HFFc6 (cell line): ENCODE measurements around the gene CTDSPL2. TPM values are rescaled to one million over a fixed set of nuclear protein-coding genes. Genes with fewer than 3 reads are reported as not detected.
"Not testable (repeated sequence)": the region's sequence is repeated elsewhere in the genome, so short reads cannot be mapped to it uniquely, and the experiment has no call there.

Source experiments
- DNase-seq: peaks from one replicate; pipeline ENCODE4 v3.0.0-alpha.2; 2018
- H3K27ac Mint-ChIP-seq: 2 replicates; pipeline ENCODE4 v1.8.0; 2020; ENCODE audit warnings: mild to moderate bottlenecking, mixed read lengths
- H3K27me3 Mint-ChIP-seq: 2 replicates; pipeline ENCODE4 v1.8.0; 2021; ENCODE audit warnings: mild to moderate bottlenecking, moderate library complexity, mixed read lengths; ENCODE audit not compliant: insufficient read depth
- H3K36me3 Mint-ChIP-seq: 2 replicates; pipeline ENCODE4 v1.8.0; 2021; ENCODE audit warnings: low read depth, mixed read lengths
- H3K4me1 Mint-ChIP-seq: 2 replicates; pipeline ENCODE4 v1.8.0; 2020; ENCODE audit warnings: low read depth, mixed read lengths
- H3K4me3 Mint-ChIP-seq: 2 replicates; pipeline ENCODE4 v1.8.0; 2020; ENCODE audit warnings: mild to moderate bottlenecking, moderate library complexity, mixed read lengths
- H3K9me3 Mint-ChIP-seq: 2 replicates; pipeline ENCODE4 v1.8.0; 2020; ENCODE audit warnings: mild to moderate bottlenecking, mixed read lengths
- total RNA-seq, 6 experiments: library from RNA; stranded (reverse); fragmentation: NEBNext Ultra II Directional; extraction: Animal tissue kit (Norgen Biotek cat#: 25700); gene quantifications; 2 replicates in 1 of 6; 3 replicates in 5 of 6; pipeline ENCODE4 v1.2.3, GENCODE V29; 2021
- TF ChIP-seq, protein P1 (sequence below): fragments of 200-600 bp; sonication (generic); IDR thresholded peaks from 2 replicates; pipeline ENCODE4 v1.5.0; 2021; ENCODE audit warnings: antibody characterized with exemption, mild to moderate bottlenecking

The CTDSPL2 gene
- total RNA-seq, 6 experiments from 2014 or later, result 19.8 to 32.7 (median 30.6) TPM

DNA sequence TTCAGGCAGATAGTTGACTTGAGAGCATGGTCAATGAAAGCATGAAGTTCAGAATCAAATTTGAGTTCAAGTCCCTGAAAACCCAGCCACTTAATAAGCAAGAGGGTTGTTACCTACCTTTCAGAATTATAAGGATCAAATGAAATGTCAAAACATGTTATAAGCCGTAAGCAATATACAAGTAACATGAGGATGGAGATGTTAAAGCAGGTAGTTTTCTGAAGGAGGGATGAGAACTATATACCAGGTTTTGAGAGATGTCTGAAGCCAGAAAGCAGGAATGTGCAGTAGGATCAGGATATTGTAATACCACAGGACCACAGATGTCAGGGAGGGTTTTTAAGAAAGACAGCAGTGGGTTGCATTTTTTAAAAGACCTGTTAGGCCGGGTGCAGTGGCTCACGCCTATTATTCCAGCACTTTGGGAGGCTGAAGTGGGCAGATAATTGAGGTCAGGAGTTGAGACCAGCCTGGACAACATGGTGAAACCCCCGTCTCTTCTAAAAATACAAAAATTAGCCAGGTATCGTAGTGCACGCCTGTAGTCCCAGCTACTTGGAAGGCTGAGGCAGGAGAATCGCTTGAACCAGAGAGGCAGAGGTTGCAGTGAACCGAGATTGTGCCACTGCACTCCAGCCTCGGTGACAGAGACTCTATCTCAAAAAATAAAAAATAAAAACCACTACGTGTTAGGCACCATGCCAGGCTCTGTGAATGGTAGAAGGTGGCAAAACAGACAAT, 102.6 kb downstream of the CTDSPL2 start:
- H3K36me3 Mint-ChIP-seq, result peaks cover 12% of the 10 kb centered on the region
- H3K4me3 Mint-ChIP-seq, result no peak overlapping the region
- no peaks in the 10 kb centered on the region; the same call in none of the 2 replicates for H3K27me3 Mint-ChIP-seq
- H3K27ac Mint-ChIP-seq, result no peak overlapping the region
- TF ChIP-seq, protein P1, sequence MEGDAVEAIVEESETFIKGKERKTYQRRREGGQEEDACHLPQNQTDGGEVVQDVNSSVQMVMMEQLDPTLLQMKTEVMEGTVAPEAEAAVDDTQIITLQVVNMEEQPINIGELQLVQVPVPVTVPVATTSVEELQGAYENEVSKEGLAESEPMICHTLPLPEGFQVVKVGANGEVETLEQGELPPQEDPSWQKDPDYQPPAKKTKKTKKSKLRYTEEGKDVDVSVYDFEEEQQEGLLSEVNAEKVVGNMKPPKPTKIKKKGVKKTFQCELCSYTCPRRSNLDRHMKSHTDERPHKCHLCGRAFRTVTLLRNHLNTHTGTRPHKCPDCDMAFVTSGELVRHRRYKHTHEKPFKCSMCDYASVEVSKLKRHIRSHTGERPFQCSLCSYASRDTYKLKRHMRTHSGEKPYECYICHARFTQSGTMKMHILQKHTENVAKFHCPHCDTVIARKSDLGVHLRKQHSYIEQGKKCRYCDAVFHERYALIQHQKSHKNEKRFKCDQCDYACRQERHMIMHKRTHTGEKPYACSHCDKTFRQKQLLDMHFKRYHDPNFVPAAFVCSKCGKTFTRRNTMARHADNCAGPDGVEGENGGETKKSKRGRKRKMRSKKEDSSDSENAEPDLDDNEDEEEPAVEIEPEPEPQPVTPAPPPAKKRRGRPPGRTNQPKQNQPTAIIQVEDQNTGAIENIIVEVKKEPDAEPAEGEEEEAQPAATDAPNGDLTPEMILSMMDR, result no peak
- no peak for DNase-seq
- no peaks in the 10 kb centered on the region for H3K9me3 Mint-ChIP-seq
- peaks cover 15% of the 10 kb centered on the region for H3K4me1 Mint-ChIP-seq

DNA sequence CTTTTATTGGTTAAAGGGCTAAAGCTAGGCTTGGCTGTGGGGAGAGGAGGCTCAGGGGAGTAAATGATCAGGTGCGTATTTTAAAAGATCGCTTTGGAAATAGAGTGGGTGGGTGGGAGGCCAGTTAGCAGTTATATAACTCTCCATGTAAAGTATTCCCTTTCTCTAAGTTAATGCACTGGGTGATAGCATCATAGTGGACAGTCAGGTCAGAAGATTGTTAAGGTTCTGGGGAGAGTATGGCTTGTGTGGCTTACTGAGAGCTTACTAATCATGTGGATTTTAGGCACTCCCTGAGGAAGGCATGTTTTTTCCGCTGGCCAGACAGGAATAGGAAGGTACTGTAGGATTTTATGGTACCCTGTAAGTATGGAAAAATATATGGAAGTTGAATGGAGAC, 103.2 kb downstream of the CTDSPL2 start:
- TF ChIP-seq, protein P1, result no peak
- DNase-seq, result peak; percentile 3
- H3K4me1 Mint-ChIP-seq, result peaks cover 19% of the 10 kb centered on the region
- H3K27me3 Mint-ChIP-seq, result no peaks in the 10 kb centered on the region; the same call in none of the 2 replicates
- H3K4me3 Mint-ChIP-seq, result no peak overlapping the region
- H3K9me3 Mint-ChIP-seq, result no peaks in the 10 kb centered on the region
- 0 out of 2 replicates have a peak overlapping the region, but pooled peaks have one; percentile 7 for H3K27ac Mint-ChIP-seq
- peaks cover 18% of the 10 kb centered on the region for H3K36me3 Mint-ChIP-seq

DNA sequence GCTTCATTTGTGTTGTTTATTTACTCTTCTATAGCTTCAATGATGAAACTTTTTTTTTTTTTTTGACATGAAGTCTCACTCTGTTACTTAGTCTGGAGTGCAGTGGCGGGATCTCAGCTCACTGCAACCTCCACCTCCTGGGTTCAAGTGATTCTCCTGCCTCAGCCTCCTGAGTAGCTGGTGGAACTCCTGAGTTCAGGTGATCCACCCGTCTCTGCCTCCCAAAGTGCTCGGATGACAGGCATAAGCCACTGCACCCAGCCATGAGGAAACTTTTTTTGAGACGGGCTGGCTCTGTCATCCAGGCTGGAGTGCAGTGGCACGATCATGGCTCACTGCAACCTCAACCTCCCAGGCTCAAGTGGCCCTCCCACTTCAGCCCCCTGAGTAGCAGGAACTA, 104.8 kb downstream of the CTDSPL2 start:
- not testable (repeated sequence) for H3K4me3 Mint-ChIP-seq, H3K27ac Mint-ChIP-seq, H3K27me3 Mint-ChIP-seq, DNase-seq, H3K9me3 Mint-ChIP-seq
- Mint-ChIP-seq H3K36me3 (peaks cover 23% of the 10 kb centered on the region), H3K4me1 (peaks cover 25% of the 10 kb centered on the region)

DNA sequence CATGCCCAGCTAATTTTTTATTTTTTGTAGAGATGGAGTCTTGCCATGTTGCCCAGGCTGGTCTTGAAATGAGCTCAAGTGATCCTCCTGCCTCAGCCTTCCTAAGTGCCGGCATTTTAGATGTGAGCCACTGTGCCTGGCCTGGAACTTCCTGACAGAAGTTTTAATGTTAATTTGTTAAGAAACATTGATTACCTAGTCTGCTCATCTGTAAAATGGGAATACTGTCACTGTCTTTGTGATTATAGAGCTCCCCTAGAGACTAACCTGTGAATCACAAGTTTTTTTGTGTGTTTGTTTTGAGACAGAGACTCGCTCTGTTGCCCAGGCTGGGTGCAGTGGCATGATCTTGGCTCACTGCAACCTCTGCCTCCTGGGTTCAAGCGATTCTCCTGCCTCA, 105.3 kb downstream of the CTDSPL2 start:
- no peak overlapping the region for H3K4me3 Mint-ChIP-seq
- H3K36me3 Mint-ChIP-seq, result peaks cover 25% of the 10 kb centered on the region

DNA sequence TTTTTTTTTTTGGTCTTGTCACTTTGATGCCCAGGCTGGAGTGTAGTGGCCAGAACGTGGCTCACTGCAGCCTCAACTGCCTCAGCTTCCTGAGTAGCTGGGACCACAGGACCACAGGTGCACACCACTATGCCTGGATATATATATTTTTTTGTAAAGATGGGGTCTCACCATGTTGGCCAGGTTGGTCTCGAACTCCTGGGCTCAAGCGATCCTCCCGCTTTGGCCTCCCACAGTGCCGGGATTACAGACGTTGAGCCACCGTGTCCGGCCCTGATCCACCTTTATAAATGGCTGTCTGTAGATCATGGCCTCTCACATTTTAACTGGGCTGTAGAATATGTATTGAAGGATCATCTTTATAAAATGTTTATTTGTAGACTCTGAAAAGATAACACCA, 107.7 kb downstream of the CTDSPL2 start:
- peaks cover 5% of the 10 kb centered on the region for H3K27me3 Mint-ChIP-seq
- H3K9me3 Mint-ChIP-seq, result no peaks in the 10 kb centered on the region
- TF ChIP-seq, protein P1, result no peak
- peaks cover 36% of the 10 kb centered on the region for H3K36me3 Mint-ChIP-seq
- H3K4me1 Mint-ChIP-seq, result peaks cover 38% of the 10 kb centered on the region
- H3K4me3 Mint-ChIP-seq, result peak overlapping the region; percentile 95
- no peak for DNase-seq
- peak overlapping the region; percentile 72 for H3K27ac Mint-ChIP-seq

More for the DNA sequence above, 105.3 kb downstream of the CTDSPL2 start:
- H3K4me1 Mint-ChIP-seq, result peaks cover 26% of the 10 kb centered on the region
- H3K27me3 Mint-ChIP-seq, result peaks cover 4% of the 10 kb centered on the region
- H3K27ac Mint-ChIP-seq, result no peak overlapping the region
- TF ChIP-seq, protein P1, result peak; percentile 44
- H3K9me3 Mint-ChIP-seq, result no peaks in the 10 kb centered on the region
- no peak for DNase-seq

DNA sequence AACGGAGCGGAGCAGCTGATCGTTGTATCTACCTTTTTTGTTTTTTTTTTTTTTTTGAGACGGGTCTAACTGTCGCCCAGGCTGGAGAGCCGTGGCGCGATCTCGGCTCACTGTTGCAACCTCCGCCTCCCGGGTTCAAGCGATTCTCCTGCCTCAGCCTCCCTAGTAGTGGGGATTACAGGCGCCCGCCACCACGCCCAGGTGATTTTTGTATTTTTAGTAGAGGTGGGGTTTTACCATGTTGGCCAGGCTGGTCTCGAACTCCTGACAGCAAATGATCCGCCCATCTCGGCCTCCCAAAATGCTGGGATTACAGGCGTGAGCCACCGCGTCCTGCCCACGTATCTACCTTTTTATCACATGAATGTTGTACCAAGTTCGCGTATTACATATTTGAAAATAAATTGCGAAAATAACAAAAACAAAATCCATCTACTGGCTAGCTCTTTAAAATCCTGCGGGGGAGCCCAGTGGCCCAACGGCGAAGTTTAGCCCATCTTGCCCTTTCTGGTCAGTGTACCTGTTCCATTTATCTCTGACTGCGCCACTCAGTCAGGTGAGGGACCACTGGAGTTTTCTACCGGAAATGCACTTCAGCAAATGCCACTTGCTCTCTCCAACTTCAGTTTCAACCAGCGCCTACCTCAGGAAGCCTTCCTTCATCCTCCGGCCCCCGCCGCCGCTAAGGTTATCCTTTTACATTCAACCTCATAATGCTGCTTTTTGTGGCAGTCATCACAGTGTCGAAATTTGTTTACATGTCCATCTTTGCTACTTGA, 108.3 kb downstream of the CTDSPL2 start:
- Mint-ChIP-seq H3K27me3 (peaks cover 5% of the 10 kb centered on the region), H3K4me1 (peaks cover 40% of the 10 kb centered on the region), H3K9me3 (no peaks in the 10 kb centered on the region), H3K4me3 (peak overlapping the region; percentile 95), H3K27ac (peak overlapping the region; percentile 98), H3K36me3 (peaks cover 41% of the 10 kb centered on the region)
- TF ChIP-seq, protein P1, result no peak
- no peak for DNase-seq
